ENCODE data around the gene GATAD2B.

DNA sequence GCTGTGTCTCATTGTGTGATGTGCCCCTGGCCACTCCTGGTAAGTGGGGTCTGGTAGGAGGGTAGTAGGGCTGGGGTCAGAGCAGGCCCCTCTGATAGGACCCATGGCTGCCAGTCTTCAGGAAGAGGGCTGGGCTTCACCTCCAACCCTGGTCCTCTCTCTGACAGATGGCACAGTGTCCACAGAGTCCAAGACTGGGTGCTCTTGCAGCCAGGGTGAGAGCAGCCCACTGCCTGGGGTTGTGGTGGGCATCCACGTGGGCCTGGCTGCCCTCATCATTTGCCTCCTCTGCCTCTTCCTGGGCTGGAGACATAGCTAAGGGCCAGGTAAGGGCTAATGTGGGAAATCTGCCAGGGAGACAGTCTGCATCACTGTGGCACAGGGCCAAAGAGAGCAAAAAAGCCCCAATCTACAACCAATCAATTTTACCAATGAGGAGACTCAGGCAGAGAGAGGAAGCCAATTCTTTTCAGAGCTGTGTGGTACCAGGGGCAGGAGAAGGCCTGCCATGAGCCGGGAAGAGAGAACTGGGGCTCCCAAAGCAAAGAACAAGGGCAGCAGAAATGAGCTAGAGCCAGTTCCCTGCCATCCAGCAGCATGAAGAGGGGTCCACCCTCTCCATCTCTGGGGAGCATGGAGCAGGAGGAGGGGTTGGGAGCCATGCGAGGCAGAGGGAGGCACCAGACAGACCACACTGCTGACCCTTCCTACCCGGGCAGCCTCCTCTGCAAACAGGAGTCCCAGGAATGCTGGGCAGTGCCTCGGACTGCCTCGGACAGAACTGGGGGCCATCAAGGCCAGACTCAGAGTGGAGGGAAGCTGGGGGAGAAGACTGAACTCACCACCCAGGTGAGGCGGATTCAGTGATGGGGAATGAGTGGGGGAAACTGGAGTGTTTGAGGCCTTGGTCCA is 120.7 kb downstream of the GATAD2B start:
- TF ChIP-seq EZH2 (IDR thresholded peaks at IDR 0.05; ENCODE audit: borderline replicate concordance, low read length), result no peak
- no peak for TF ChIP-seq CTCF (IDR thresholded peaks at IDR 0.05; ENCODE audit: low read length)

Measured in OCI-LY1 (cell line).